ENCODE results near the gene GRM2.

DNA sequence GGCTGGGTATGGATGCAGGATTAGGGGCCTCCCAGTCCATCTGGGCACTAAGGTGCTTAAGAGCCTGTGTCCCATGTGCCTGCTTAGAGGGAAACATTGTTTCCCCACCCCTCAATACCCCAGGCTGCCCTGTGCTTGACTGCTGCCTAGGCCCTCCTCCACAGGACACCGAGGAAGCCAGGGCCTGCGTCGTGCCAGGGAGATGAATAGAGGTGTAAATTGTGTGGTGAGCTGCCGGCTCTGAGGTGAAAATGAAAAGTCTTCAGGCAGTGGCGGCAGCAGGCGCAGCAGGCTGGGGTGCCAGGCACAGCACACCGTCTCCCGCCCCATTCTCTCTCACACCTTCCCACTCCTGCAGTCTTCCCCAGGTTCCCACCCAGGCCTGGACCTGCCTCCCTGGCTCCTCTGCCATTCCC, 13.9 kb upstream of the GRM2 start:
- TF ChIP-seq, protein P1, sequence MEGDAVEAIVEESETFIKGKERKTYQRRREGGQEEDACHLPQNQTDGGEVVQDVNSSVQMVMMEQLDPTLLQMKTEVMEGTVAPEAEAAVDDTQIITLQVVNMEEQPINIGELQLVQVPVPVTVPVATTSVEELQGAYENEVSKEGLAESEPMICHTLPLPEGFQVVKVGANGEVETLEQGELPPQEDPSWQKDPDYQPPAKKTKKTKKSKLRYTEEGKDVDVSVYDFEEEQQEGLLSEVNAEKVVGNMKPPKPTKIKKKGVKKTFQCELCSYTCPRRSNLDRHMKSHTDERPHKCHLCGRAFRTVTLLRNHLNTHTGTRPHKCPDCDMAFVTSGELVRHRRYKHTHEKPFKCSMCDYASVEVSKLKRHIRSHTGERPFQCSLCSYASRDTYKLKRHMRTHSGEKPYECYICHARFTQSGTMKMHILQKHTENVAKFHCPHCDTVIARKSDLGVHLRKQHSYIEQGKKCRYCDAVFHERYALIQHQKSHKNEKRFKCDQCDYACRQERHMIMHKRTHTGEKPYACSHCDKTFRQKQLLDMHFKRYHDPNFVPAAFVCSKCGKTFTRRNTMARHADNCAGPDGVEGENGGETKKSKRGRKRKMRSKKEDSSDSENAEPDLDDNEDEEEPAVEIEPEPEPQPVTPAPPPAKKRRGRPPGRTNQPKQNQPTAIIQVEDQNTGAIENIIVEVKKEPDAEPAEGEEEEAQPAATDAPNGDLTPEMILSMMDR (IDR thresholded peaks at IDR 0.05) = no peak
- no peak for TF ChIP-seq POLR2A (IDR thresholded peaks at IDR 0.05)

All from lower leg skin (tissue), 3 donors.